LoVo (cell line): ENCODE measurements around the gene CELSR1.

Experiments used
- DNase-seq: peaks from one replicate; pipeline ENCODE4 v3.0.0-alpha.2; 2016; ENCODE audit warnings: low spot score

Gene CELSR1

GRCh38 chr22:46376111-46376510, 161.3 kb downstream of the CELSR1 start:
- DNase-seq, result no peak

GRCh38 chr22:46374663-46375474, 162.6 kb downstream of the CELSR1 start:
- DNase-seq, result no peak

DNA sequence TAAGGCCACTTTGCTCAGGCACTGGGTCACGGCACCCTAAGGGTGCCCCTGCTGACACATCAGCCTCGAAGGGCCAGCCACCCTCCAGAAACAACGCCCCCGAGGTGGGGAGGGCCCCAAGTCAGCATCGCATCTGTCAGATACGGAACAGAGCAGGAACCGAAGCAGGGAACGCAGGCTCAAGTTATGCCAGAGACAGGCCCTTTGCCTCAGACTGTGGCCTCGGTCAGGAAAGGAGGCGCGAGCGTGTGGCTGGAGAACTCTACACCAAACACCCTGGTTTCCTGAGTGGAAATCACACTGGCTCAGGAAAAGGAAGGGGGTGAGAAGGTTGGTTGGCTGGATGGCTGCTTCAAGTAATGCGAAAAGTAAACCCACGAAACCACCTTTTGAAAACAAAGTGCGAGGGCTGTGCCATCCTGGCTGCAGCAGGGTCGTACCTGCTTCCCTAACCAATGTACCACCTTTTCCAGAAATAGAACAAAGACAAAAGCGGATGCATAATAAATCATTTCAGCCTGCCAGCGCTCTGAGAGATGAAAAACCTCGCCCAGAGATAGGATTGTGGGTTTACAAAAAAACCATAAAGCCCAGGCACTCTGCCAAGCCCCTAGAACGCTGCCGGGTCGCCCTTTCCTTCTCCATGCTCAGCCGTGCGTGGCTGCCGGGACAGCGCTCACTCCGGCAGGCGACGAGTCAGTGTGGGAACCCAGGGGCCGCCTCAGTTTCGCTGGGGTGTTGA, 163.3 kb downstream of the CELSR1 start:
- peak; percentile 48 for DNase-seq

DNA sequence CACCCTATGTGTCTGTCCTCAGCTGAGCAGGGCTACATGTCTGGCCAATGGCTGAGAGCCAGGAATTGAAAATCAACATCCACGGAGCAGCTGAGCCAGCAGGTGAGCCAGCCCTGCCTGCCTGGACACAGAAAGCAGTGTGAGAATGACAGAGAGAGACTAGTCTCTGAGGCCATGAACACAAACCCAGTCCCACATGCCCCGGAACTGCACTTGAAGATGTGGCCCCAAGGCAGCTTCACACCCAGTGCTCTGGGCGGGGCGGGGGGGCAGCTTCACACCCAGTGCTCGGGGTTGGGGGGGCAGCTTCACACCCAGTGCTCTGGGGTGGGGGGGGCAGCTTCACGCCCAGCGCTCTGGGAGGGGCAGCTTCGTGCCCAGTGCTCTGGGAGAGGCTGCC, 164.3 kb downstream of the CELSR1 start:
- no peak for DNase-seq

DNA sequence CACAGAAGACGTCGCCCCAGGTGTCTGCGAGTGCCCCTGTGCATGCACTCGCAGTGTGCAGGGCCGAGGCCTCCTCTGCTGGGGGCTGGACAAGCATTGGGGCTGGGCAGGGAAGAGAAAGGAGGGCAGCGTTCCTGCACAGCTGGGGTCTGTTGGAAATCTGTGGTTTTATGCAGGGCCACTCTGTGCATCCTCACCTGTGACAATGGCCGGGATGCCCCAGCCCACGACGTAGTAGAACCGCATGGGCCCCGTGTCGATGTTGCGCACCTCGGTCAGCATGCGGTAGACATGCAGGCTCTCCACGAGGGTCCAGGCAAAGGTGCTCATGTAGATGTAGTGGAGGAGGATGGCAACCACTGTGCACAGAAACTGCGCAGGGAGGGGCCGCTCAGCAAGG, 164.7 kb downstream of the CELSR1 start:
- no peak for DNase-seq

- DNase-seq, result no peak
Observed at GRCh38 chr22:46371623-46372226, 165.7 kb downstream of the CELSR1 start.

- DNase-seq, result no peak
Observed at GRCh38 chr22:46370584-46371291, 166.7 kb downstream of the CELSR1 start.

- no peak for DNase-seq
Observed at GRCh38 chr22:46369716-46370583, 167.5 kb downstream of the CELSR1 start.

- no peak for DNase-seq
Observed at GRCh38 chr22:46368871-46369715, 168.3 kb downstream of the CELSR1 start.

DNA sequence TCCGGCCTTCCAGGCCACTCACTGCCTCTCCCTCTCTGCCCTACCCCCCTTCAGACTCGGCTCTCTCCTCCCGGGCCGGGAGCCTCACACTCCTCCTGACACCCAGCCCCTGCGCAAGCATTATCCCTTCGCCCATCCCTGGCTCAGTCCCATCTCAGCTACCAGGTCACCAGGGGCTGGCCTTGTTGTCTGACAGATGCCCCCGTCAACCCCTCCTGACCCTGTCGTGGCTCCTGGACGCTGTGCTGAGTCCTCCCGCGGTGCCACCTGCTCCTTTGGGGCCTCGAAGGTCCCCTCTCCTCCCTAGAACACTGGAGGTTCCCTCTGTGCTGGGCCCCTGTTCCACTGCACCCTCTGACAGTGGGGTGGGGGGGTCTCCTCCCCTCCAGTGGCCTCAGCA, 169.0 kb downstream of the CELSR1 start:
- DNase-seq, result no peak

DNA sequence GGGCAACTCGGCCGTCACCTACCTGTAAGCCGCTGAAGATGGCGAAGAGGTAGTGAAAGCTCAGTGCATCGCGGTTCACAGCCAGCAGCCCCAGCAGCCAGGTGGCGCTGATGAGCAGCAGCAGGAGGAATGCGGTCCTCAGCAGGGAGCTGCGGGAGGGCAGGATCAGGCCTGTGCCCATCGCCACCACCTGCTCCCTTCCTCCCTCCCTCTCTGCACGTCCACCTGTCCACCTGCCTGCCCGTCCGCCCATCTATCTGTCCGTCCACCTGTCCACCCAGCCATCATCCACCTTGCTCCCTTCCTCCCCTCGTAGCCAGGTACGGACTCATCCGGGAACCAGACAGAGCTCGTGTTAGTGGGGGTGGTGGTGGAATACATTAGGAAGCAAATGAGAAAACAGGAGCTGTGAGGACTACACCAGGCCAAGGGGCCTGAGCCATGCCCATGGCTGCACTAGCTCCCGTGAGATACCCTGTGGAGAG, 169.7 kb downstream of the CELSR1 start:
- peak; percentile 44 for DNase-seq

GRCh38 chr22:46366801-46367706, 170.4 kb downstream of the CELSR1 start:
- DNase-seq, result no peak

GRCh38 chr22:46366327-46366731, 171.1 kb downstream of the CELSR1 start:
- no peak for DNase-seq

- no peak for DNase-seq
Observed at GRCh38 chr22:46365166-46365624, 172.2 kb downstream of the CELSR1 start.

- no peak for DNase-seq
Observed at GRCh38 chr22:46364341-46365165, 172.9 kb downstream of the CELSR1 start.

DNA sequence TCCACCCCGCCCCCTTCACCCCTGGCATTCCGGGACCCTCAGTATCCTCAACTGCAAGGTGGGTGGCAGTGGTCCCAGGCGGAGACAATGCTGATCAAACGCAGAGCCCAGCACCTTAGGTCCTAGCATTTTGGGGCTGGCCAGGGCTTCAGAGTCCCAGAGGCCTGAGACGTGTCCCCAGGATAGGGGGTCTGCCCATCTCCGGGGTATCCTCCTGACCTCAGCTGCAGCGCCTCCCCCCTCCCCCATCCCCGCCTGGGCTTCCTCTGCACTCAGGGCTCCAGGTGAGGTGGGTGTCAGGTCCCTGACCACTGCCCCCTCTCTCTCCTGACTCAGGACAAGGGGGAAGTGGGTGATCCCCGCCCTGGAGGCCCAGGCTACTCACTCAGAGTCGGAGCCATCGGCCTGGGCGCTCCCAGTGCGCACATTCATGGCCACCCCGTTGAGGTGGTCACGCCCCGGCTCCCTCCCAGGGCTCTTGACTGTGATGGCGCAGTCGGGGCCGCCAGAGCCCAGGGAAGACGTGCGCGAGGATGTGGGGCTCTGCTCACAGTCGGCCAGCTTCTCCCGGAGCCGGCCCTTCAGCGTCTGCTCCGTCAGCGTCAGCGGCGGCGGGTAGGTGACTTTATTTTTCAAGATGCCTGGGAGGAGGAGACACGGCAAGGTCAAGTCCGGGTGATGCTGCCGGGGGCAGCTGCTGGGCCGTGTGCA, 173.7 kb downstream of the CELSR1 start:
- DNase-seq, result no peak

- no peak for DNase-seq
Observed at GRCh38 chr22:46362934-46363515, 174.4 kb downstream of the CELSR1 start.
